CD4-positive, alpha-beta T cell treated with Interleukin-10 for 1 hour (primary cell): ENCODE measurements around the gene C6orf47.

Experiments used
- DNase-seq: peaks from one replicate; pipeline ENCODE4 v3.0.0-alpha.2; 2020

Gene C6orf47

GRCh38 chr6:31658983-31659648 is 1.5 kb downstream of the C6orf47 start:
- DNase-seq: no peak

GRCh38 chr6:31658158-31658688 is 2.4 kb downstream of the C6orf47 start:
- DNase-seq: no peak

- peak; percentile 44 for DNase-seq
Observed at GRCh38 chr6:31657406-31658157, 3.0 kb downstream of the C6orf47 start.

GRCh38 chr6:31655349-31656237 is 5.0 kb downstream of the C6orf47 start, which contains the start of gene APOM:
Gene APOM, plus strand, starts transcription at chr6:31655894. Its CDS starts 73 bp downstream, at chr6:31655967.
- no peak for DNase-seq

- DNase-seq: no peak
Observed at GRCh38 chr6:31654574-31655348, 5.8 kb downstream of the C6orf47 start.

- DNase-seq: no peak
Observed at GRCh38 chr6:31652925-31653724, 7.5 kb downstream of the C6orf47 start.

- DNase-seq: no peak
Observed at GRCh38 chr6:31651602-31652191, 8.9 kb downstream of the C6orf47 start.

- no peak for DNase-seq
Observed at GRCh38 chr6:31645325-31645724, 15.3 kb downstream of the C6orf47 start.

GRCh38 chr6:31643818-31644454 is 16.6 kb downstream of the C6orf47 start:
- DNase-seq: no peak

- DNase-seq: no peak
Observed at GRCh38 chr6:31642798-31643570, 17.6 kb downstream of the C6orf47 start.

- DNase-seq: no peak
Observed at GRCh38 chr6:31641370-31641769, 19.2 kb downstream of the C6orf47 start.

GRCh38 chr6:31640612-31641011 is 20.0 kb downstream of the C6orf47 start:
- no peak for DNase-seq

GRCh38 chr6:31639449-31639861 is 21.1 kb downstream of the C6orf47 start:
- DNase-seq: no peak

- no peak for DNase-seq
Observed at GRCh38 chr6:31639043-31639442, 21.5 kb downstream of the C6orf47 start.

- DNase-seq: no peak
Observed at GRCh38 chr6:31636698-31637596, 23.6 kb downstream of the C6orf47 start.

- no peak for DNase-seq
Observed at GRCh38 chr6:31634969-31635575, 25.5 kb downstream of the C6orf47 start.

- DNase-seq: no peak
Observed at GRCh38 chr6:31634131-31634530, 26.4 kb downstream of the C6orf47 start.

- DNase-seq: no peak
Observed at GRCh38 chr6:31633447-31633846, 27.1 kb downstream of the C6orf47 start.
